NCI-H2081 (cell line): Measurements from ENCODE around the gene RGS7.

Experiments
- DNase-seq, 2 experiments: peaks; one replicate each; lab custom pipeline; 2025; lab: John Stamatoyannopoulos, UW

Gene RGS7

GRCh38 chr1:240831191-240831631 is 525.8 kb downstream of the RGS7 start:
- no peak for DNase-seq

- no peak for DNase-seq
Observed at GRCh38 chr1:240829487-240829886, 527.5 kb downstream of the RGS7 start.

- no peak for DNase-seq
Observed at GRCh38 chr1:240827786-240828185, 529.2 kb downstream of the RGS7 start.

- no peak for DNase-seq
Observed at GRCh38 chr1:240824238-240824637, 532.8 kb downstream of the RGS7 start.

GRCh38 chr1:240823357-240823756 is 533.6 kb downstream of the RGS7 start:
- DNase-seq = no peak

- no peak for DNase-seq
Observed at GRCh38 chr1:240821925-240822324, 535.1 kb downstream of the RGS7 start.

- DNase-seq = no peak
Observed at GRCh38 chr1:240820816-240821215, 536.2 kb downstream of the RGS7 start.

- no peak for DNase-seq
Observed at GRCh38 chr1:240816472-240816871, 540.5 kb downstream of the RGS7 start.

GRCh38 chr1:240813720-240814119 is 543.3 kb downstream of the RGS7 start:
- DNase-seq = no peak

- no peak for DNase-seq
Observed at GRCh38 chr1:240811256-240811655, 545.7 kb downstream of the RGS7 start.

- no peak for DNase-seq
Observed at GRCh38 chr1:240808381-240808780, 548.6 kb downstream of the RGS7 start.

- DNase-seq = no peak
Observed at GRCh38 chr1:240806200-240806745, 550.7 kb downstream of the RGS7 start.

GRCh38 chr1:240804475-240804874 is 552.5 kb downstream of the RGS7 start:
- DNase-seq = no peak

- DNase-seq = peak in 1 of 2 experiments; percentile 20
Observed at GRCh38 chr1:240803151-240803550, 553.9 kb downstream of the RGS7 start.

GRCh38 chr1:240802271-240802670 is 554.7 kb downstream of the RGS7 start:
- DNase-seq = no peak

GRCh38 chr1:240801442-240801841 is 555.6 kb downstream of the RGS7 start:
- no peak for DNase-seq

GRCh38 chr1:240800291-240800690 is 556.7 kb downstream of the RGS7 start:
- DNase-seq = no peak

- DNase-seq = no peak
Observed at GRCh38 chr1:240797050-240797449, 560.0 kb downstream of the RGS7 start.

- DNase-seq = no peak
Observed at GRCh38 chr1:240794046-240794843, 562.8 kb downstream of the RGS7 start.

- DNase-seq = no peak
Observed at GRCh38 chr1:240792915-240793529, 564.0 kb downstream of the RGS7 start.

- no peak for DNase-seq
Observed at GRCh38 chr1:240790856-240791255, 566.1 kb downstream of the RGS7 start.

- no peak for DNase-seq
Observed at GRCh38 chr1:240786880-240787279, 570.1 kb downstream of the RGS7 start.

GRCh38 chr1:240784776-240785175 is 572.2 kb downstream of the RGS7 start:
- no peak for DNase-seq
